NCI-H526 treated with DMSO at 0.1 percent for 48 hours (cell line): Measurements from ENCODE around the gene ANKH.
A peak's percentile ranks its signal among the peaks of the same experiment; 100 is the strongest.

ENCODE experiments used
- DNase-seq: peaks from one replicate; lab custom pipeline; 2025; lab: John Stamatoyannopoulos, UW

ANKH gene

DNA sequence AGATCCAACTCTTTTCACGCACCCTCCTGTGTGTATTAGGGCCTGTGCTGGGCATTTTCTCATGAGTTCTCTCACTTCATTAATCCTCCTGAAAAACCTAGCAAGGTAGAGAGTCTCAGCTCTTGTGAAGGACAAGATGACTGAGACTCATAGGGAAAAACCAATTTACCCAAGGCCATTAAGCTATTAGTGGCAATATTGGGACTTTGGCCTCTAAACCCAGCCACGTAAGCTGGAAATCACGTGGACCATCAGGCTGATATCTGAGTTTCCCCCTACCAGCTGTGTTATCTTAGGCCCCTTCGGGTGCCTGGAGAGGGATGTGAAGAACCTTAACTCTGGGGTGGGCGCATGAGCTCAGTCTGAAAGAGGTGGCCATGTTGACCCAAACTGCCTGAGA is 80.7 kb downstream of the ANKH start:
- no peak for DNase-seq

- no peak for DNase-seq
Measured at GRCh38 chr5:14790220-14790619, 81.4 kb downstream of the ANKH start.

GRCh38 chr5:14787801-14788579 is 83.6 kb downstream of the ANKH start:
- DNase-seq: peak; percentile 2

GRCh38 chr5:14783691-14784090 is 87.9 kb downstream of the ANKH start:
- DNase-seq: no peak

DNA sequence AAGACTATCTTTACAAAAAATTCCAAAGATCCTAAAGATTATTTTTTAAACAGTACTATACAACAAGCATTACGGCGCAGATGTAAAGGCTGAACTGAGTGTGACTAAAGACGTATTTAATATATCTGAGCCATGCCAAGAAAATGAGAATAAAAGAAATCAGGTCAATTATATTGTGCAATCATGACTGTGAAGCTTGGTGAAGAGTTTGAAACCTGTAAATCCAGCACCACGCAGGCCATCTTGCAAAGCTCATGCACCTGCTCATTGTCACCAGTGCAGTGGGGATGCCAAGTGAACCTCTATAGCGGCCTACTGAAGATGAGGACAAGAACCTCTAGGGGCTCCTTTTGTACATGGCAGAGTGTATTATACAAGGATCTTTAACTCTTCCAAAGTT is 89.0 kb downstream of the ANKH start:
- DNase-seq: no peak

- no peak for DNase-seq
Measured at GRCh38 chr5:14781106-14781505, 90.5 kb downstream of the ANKH start.

- no peak for DNase-seq
Measured at GRCh38 chr5:14779975-14780374, 91.6 kb downstream of the ANKH start.

- no peak for DNase-seq
Measured at GRCh38 chr5:14778792-14779070, 92.8 kb downstream of the ANKH start.

DNA sequence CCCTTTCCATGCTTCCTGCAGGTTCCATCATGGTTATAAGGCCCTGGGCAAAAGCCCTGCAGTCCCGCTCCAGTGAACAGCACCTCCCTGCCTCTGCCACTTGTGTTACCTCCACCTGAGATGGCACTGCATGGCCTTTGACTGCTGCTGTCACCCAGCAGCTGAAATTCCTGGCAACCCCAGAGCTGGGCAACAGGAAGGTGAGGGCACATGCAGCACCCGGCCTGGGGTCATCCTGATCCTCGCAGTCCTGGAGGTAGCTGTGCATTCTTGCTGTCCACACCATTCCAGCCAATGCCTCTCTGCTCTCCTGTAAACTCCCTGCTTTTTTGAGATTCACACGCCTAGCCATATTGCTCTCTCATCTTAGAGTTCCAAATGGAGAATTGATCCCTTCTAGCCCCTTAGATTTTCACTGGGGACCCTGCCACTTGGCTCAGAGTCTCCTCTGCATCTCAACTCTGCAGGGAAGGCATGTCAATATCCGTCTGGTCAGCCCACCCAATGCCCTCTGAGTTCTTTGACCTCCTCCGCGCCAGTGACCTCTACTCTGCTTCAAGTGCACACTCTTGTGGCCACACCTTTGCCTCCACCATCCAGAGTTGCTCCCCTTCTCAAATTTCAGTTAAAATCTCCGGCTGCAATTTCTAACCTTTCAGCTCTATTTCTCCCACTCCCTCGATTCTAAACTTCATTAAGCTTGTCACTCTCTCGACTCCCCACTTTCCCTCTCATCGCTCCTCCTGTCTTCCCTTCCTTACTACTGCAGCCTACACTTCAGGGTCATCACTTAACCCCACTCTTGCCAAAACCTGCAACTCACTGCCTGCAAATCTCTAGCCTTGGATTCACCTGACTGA is 93.4 kb downstream of the ANKH start:
- DNase-seq: no peak

GRCh38 chr5:14777187-14777586 is 94.4 kb downstream of the ANKH start:
- DNase-seq: no peak

- no peak for DNase-seq
Measured at GRCh38 chr5:14776602-14777001, 95.0 kb downstream of the ANKH start.

DNA sequence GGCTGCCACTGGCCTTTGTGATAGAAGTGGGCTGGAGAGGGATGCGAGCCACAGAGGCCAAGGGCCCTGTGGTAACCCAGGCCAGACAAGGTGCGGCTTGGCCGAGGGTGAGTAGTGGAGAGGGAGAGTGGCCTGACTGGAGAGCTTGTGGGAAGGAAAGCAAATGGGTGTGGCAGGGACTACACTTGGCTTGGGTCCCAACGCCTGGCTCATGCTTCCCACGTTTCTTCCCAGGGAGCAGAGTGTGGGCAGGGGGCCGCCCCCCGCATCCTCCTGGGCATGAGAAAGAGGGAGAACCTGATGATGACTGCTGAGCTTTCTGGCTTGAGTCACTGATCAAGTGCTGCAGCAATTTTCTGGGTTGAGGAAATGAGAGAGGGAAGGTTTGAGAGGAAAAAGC is 95.7 kb downstream of the ANKH start:
- no peak for DNase-seq

DNA sequence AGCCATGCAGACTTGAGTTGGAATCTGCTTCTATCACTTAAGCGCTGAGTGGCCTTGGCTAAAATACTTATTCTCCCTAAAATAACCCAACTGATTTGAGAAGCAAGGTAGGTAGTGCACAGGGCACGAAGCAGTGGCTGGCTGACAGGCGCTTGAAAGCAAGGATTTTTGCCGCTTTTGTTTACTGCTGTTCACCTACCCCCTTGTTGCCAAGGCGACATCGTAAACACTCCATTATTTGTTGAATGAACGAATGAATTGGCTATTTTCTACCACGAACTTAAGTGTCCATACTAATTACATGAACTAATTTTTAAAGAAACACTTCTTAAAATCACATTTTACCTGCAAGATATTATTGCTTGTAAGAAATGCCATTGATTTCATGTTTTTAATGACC is 98.0 kb downstream of the ANKH start:
- no peak for DNase-seq

GRCh38 chr5:14771972-14772371 is 99.6 kb downstream of the ANKH start:
- no peak for DNase-seq

DNA sequence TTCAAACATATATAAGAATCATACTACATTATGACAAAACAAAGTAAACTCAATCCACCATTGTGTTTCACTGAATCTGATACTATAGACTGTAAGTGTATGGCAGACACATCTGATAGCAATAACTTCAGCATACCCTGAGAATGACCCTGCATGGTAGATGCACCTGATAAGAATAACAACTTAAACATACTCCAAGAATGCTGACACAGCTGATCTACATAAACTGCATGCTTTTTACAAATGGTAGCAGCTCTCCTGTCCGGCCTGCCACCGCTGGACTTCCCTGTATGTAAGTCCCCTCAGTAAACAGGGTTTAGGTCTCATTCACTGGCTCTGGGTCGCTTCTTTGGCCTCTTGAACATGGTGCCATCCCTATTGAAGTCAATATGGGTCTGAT is 100.4 kb downstream of the ANKH start:
- DNase-seq: no peak

DNA sequence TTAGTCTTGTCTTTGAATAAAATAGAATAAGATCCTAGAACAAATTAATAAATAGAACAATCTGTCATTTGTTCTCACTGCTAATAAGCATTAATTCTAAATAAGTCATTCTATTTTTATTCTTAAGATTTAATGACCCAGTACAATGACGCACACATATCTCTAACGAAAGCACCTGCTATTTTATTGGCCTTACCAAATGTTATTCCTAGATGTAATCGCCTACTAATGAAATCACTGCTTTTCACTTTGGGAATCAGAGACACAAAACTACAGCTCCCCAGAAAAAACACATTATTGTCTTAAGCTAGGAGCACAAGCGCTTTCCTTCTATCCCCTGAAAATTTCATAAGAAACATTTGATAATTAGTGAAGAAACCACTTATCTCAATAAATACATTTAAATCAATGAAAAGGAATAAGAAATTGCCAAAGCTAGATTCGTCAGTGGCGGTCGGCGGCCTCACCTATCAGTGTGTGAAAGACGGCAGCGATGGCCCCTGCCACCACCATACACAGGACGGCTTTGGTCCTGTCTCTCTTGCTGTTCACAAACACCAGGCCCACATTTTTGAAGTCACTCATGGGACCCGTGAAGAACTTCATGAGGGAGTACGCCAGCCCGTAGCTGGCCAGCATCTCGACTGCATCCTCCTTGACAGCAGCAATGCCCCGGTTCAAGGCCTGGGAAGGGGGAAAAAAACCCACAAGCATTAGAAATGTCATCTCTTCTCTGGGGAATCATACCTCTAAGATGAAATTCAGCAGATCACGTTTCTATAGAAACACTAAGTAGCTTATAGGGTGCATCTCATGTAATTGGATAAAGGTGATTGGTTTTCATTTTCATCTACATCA is 102.8 kb downstream of the ANKH start:
- no peak for DNase-seq

GRCh38 chr5:14767735-14768507 is 103.7 kb downstream of the ANKH start:
- DNase-seq: peak; percentile 46

DNA sequence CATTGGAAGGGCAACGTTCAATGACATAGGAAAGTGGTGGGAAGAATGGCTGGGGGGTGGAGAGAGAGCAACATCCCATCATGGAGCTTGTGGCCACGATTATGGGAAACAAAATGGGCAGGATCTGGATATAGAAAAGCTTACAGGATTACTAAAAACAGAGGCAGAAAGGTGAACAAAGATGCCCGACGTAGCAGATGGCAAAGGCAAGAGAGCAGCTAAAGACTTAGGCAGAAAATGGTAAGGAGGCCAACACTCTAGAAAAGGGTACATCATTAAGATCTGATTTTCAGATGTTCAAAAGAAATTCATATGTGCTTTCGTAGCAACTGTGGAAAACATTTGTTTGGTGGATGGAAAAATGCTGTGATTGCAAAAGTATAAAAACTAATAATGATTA is 104.5 kb downstream of the ANKH start:
- no peak for DNase-seq

GRCh38 chr5:14766584-14766983 is 105.0 kb downstream of the ANKH start:
- no peak for DNase-seq

- no peak for DNase-seq
Measured at GRCh38 chr5:14765587-14765986, 106.0 kb downstream of the ANKH start.

DNA sequence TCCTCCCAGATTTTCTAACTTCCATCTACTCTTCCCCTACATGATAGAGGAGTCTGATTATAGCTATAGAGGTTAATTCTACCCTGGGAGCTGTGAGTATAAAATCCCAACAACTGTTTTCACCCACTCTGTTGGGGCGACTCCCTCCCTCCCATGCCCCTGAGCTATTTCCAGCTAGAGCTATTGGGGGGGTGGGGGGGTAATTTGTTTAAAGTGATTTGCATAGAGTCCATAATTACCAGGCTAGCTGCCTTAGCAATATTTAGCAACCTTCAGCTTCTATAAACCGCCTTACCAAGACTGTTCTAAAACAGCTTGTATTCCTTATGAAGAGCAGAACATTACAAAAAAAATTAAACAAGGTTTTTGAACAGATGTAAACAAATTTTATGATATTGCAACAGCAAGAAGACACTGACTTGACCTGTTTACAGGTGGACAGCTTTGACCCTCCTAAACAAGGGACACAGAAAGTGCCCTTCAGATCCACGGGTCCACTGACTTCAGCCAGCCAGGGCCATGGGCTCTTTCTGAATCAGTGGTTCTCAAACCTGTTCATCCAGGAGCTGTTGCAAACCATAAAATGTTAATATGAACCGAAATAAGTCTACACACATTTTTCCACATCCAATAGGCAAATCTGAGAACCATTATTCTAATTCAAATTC is 108.9 kb downstream of the ANKH start:
- peak; percentile 81 for DNase-seq
